HK-2 (cell line): ENCODE measurements around the gene SPINK8.
"Not testable (repeated sequence)": the region's sequence is repeated elsewhere in the genome, so short reads cannot be mapped to it uniquely, and the experiment has no call there.

ENCODE experiments used
- DNase-seq: peaks from one replicate; pipeline ENCODE4 v3.0.0-alpha.2; 2018; ENCODE audit not compliant: unreplicated experiment

Gene SPINK8

GRCh38 chr3:48331706-48332435 is 1.6 kb downstream of the SPINK8 start:
- DNase-seq: not testable (repeated sequence)

DNA sequence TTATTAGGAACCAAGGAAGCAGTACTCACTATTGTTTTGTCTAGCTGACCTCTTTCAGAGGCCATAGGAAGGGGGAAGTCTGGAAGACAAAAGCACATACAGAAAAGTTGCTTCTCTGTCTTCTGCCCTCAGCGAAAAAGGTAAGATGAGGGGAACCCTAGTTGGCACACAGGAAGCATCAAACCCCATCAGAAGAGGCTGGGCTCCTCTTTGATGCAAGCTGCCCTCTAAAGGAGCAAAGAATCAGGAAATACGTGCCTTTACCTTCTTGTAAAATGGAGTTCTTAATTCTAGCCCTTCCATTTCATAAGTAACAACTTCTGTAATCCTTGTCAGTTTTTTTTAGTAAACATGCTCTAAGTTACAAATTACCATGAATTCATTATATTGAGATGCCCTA is 12.5 kb downstream of the SPINK8 start:
- DNase-seq: no peak

- DNase-seq: no peak
These were observed 14.6 kb downstream of the SPINK8 start for GRCh38 chr3:48318713-48319468.

DNA sequence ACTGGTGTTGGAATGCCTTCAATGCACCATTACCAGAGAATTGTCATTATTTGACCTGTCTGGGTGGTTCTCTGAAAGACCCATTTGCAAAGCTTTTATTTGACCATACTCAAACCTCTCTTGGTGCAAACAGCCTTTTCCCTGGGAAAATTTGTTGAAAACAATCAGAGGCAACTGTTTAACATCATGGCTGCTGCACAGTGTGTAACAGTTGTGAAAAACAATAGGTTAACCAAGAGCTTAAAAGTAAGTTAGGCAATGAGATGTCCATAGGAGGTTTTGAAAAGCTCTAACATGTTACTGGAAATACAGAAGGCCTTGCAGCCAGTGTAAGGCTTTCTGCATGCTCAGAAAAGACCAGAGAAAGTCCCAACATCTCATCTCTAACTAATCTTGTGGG is 18.9 kb downstream of the SPINK8 start:
- DNase-seq: no peak

- no peak for DNase-seq
These were observed 26.5 kb downstream of the SPINK8 start for GRCh38 chr3:48306860-48307530.

GRCh38 chr3:48306290-48306689 is 27.2 kb downstream of the SPINK8 start:
- DNase-seq: no peak

GRCh38 chr3:48305396-48305795 is 28.1 kb downstream of the SPINK8 start:
- DNase-seq: no peak

- DNase-seq: no peak
These were observed 30.4 kb downstream of the SPINK8 start for GRCh38 chr3:48303021-48303420.

DNA sequence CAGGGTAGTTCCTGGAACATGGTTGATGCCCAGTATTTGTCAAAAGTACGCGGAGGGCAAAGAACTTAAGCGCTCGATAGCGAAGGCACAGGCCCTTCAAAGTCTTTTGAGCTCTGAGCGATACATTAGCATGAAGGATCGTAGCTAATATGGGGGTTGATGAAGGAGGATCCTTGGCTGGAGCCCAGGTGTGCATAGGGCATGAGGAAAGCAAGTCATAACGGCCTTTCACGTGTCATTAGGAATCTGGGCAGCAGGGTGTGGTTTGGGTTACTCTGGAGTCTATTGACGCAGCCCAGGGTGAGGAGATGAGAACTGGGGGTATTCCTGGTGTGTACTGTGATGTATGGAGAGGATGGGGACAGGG is 31.7 kb downstream of the SPINK8 start:
- peak; percentile 26 for DNase-seq

DNA sequence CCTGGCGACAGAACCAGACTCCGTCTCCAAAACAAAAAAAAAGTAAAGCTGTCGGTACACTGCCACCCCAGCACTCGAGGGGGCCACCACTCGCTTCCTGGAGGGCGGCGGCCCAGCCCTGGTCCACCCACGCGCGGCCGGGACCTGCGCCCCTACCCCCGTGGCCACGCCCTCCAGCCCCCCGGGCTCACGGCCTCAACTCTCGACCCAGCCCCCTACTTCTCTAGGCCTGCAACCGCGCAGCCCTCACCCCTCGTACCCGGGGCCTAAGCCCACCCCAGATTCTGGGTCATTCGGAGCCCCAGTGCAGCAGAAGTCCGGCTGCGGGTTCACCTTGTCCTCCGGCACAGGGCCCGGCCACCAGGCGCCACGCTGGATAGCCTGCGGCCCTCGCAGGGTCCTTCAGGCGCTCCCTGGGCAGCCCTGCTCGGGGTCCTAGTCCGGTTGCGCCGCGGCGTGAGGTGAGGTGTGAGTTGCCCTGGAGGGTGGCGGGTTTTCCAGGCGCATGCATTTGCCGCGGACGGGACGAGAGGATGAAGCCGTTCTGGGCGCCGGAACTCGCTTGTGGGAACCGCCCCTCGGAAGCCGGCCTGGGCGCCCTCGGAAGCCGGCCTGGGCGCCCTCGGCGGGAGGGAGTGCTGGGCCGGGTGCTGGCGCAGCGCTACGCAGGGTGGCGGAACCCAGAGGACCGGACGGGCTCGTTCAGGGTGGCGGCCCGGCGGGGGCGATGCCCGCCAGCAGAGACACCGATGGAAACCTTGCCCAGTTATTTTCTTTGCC is 32.3 kb downstream of the SPINK8 start, which contains the start of gene NME6:
TSS of gene NME6 (minus strand) at position 348 of the 780 bp plus-strand sequence.
- DNase-seq: peak; percentile 91

DNA sequence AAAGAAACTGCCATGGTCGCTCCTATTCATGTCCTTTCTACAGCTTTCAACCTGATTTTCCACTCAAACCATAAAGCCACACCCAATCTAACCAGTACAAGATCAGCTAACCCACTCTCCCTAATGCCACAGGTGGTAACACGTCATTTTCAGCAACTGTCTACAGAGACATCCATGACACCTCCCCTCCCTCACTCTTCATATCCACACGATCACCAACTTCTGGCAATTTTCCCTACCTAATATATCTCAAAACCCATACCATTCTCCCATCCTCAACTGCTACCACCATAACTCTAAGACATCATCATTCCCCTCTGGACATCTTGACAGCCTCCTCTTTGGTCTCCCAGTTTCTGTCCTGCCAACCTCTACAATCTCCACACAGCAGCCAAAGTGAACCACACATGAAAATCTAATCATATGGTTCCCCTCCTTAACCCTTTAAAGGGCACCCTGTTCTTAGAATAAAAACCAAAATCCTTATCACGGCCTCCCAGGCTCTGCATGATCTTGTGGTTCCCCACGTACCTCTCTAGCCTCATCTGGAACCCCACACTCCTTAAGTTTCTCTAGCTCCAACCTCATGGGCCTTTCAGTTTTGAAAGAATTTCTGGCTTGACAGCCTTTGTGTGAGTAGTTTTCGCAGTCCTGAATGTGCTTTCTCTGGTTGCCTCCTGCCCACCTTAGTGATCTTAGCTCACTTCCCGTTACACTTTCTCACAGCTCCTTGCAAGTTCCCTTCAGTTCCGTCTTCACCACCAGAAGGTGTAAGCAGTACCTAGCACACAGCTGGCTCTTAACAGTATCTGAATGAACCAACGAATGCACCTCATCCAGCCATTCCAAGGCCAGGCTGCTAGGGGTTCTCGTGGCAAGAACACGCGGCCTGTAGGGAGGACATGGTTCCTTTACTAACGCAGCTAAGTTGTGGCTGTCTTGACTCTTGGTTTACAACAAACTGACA is 33.4 kb downstream of the SPINK8 start:
- no peak for DNase-seq

- DNase-seq: no peak
These were observed 36.2 kb downstream of the SPINK8 start for GRCh38 chr3:48297111-48297810.

GRCh38 chr3:48296699-48297098 is 36.8 kb downstream of the SPINK8 start:
- no peak for DNase-seq

- no peak for DNase-seq
These were observed 38.7 kb downstream of the SPINK8 start for GRCh38 chr3:48294611-48295263.

- DNase-seq: no peak
These were observed 43.8 kb downstream of the SPINK8 start for GRCh38 chr3:48289659-48290058.

DNA sequence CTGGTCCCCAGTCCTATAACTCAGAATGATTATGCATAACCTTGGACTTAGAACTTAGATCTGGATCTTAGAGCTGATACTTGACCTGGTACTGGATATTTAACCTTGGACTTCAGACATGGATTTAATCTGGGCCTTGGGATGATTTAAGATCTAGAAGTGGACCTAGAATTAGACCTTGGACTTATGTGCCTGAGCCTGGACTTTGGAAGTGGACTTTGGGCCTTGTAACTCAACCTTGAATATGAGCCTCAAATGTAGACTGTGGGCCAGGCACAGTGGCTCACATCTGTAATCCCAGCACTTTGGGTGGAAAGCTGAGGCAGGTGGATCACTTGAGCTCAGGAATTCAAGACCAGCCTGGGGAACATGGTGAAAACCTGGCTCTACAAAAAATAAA is 46.4 kb downstream of the SPINK8 start:
- no peak for DNase-seq

DNA sequence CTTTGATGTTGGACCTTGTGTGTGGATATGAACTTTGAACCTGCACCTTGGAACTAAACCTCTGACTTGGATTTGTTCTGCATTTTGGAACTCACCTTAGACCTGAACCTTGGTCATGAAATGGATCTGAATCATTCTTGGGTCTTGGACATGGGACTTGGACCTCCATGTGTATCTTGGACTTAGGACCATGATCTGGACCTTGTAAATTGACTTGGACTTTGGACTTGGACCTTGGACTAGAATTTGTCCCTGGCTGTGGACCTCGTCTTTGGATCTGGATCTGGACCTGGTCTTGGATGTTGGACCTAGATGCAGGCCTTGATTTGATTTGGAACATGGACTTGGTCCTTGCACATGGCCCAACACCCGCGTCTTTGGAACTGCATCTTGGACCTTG is 47.2 kb downstream of the SPINK8 start:
- DNase-seq: no peak

GRCh38 chr3:48285675-48286074 is 47.8 kb downstream of the SPINK8 start:
- DNase-seq: no peak

DNA sequence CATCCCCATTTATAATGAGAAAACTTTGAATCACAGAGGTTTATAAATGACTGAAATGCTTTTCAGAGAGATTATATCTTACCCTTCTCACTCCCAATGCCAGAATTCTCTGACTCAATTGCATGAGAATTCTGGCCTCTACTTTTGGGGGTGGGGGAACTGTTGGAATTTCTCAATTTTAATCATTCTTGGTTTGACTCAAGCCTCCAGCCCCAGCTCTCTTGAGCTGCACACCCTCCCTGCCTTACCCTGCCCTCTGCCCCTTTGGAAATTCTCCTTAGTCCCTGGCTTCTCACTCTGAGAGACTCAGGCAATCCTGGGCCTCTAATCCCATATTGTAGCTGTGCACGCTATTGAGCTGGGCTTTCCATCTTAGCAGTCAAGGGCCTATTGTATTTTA is 48.3 kb downstream of the SPINK8 start:
- DNase-seq: no peak

DNA sequence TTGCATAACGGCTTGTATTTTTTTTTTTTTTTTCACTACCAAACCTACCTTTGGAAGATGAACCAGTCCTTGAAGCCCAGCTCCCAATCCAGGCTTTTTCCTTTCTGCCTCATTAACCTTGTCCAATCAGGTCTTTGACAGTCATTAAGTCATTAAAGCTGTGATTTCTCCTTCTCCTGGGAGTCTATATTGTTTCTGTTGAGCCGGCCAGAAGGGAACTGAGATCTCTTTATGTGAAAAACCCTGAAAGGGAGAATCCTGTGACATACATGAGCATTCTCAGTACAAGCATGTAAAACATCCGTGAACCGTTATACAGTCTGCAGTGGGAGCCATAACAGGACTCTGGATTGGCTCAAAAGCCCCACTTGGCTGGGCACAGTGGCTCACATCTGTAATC is 52.6 kb downstream of the SPINK8 start:
- DNase-seq: no peak
